ENCODE measurements around the gene CSNK1G2. TPM values are rescaled to one million over a fixed set of nuclear protein-coding genes. Genes with fewer than 3 reads are reported as not detected.

Gene CSNK1G2
- total RNA-seq, 4 donors from 2014 or later: 37.9 to 42.9 (median 38.1) TPM

GRCh38 chr19:1997353-1998233 is 56.6 kb downstream of the CSNK1G2 start:
- intact Hi-C loops (cut with DNase I; ENCODE audit: low total_unique reads) (no loop called here), in situ Hi-C loops (cut with MboI; ENCODE audit: low sequenced_read_pairs in 4 of 4) (no loop called here)
- TF ChIP-seq, protein P1, sequence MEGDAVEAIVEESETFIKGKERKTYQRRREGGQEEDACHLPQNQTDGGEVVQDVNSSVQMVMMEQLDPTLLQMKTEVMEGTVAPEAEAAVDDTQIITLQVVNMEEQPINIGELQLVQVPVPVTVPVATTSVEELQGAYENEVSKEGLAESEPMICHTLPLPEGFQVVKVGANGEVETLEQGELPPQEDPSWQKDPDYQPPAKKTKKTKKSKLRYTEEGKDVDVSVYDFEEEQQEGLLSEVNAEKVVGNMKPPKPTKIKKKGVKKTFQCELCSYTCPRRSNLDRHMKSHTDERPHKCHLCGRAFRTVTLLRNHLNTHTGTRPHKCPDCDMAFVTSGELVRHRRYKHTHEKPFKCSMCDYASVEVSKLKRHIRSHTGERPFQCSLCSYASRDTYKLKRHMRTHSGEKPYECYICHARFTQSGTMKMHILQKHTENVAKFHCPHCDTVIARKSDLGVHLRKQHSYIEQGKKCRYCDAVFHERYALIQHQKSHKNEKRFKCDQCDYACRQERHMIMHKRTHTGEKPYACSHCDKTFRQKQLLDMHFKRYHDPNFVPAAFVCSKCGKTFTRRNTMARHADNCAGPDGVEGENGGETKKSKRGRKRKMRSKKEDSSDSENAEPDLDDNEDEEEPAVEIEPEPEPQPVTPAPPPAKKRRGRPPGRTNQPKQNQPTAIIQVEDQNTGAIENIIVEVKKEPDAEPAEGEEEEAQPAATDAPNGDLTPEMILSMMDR (IDR thresholded peaks at IDR 0.05 in 4 of 5, conservative IDR thresholded peaks at IDR 0.05 in 1 of 5): no peak
- no peak for TF ChIP-seq POLR2A (IDR thresholded peaks at IDR 0.05)
- DNase-seq: no peak
- Histone ChIP-seq H3K9me3 (no peaks in the 10 kb centered on the region), H3K4me3 (no peak overlapping the region), H3K27ac (no peak overlapping the region), H3K36me3 (peaks cover 0 to 26% of the 10 kb centered on the region in 2 donors), H3K27me3 (no peaks in the 10 kb centered on the region), H3K4me1 (no peaks in the 10 kb centered on the region)
- ATAC-seq: no peak

DNA sequence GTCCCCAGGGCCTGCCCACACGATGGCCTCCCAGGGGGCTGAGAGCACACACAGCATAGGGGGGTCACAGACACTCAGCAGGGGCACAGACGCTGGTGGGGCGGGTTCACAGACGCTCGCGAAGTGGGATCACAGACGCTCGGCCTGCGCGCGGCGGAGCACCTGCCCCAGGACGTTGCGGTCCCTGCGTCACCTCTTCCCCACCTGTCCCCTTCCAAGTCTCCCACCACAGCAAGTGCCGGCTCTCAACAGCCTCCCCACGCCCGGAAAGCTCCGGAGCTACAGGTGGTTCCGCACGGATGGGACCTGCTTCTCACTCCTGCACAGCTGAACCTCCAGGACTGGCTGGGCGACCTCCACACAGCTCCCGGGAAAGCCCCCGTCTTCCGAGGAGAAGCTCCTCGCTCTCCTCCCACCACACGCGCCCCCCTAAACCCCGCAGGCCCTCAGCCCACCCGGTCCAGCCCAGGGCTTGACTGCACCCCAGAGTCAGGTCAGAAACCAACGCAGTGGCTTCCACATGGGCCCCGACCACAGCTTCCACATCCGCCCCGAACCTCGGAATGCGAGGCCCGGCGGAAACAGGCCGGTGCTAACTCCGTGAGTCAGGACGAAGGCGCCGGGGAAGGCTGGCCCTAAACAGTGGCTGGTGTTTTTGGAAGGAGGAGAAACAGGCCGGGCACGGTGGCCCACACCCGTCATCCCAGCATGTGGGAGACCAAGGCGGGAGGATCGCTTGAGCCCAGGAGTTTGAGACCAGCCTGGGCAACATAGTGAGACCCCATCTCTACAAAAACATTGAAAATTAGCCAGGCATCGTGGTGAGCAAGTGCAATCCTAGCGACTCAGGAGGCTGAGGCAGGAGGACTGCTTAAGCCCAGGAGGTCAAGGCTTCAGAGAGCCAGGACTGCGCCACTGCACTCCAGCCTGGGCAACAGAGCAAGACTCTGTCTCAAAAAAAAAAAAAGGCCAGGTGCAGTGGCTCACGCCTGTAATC is 58.0 kb downstream of the CSNK1G2 start:
- Histone ChIP-seq H3K9me3 (no peaks in the 10 kb centered on the region), H3K4me1 (no peaks in the 10 kb centered on the region), H3K27me3 (no peaks in the 10 kb centered on the region), H3K36me3 (peaks cover 0 to 20% of the 10 kb centered on the region in 2 donors), H3K4me3 (no peak overlapping the region), H3K27ac (no peak overlapping the region)
- no peak for ATAC-seq
- TF ChIP-seq, protein P1 (IDR thresholded peaks at IDR 0.05 in 4 of 5, conservative IDR thresholded peaks at IDR 0.05 in 1 of 5): no peak
- no peak for TF ChIP-seq POLR2A (IDR thresholded peaks at IDR 0.05)
- in situ Hi-C loops (cut with MboI; ENCODE audit: low sequenced_read_pairs in 4 of 4) (no loop called here), intact Hi-C loops (cut with DNase I; ENCODE audit: low total_unique reads) (no loop called here)
- DNase-seq: no peak

DNA sequence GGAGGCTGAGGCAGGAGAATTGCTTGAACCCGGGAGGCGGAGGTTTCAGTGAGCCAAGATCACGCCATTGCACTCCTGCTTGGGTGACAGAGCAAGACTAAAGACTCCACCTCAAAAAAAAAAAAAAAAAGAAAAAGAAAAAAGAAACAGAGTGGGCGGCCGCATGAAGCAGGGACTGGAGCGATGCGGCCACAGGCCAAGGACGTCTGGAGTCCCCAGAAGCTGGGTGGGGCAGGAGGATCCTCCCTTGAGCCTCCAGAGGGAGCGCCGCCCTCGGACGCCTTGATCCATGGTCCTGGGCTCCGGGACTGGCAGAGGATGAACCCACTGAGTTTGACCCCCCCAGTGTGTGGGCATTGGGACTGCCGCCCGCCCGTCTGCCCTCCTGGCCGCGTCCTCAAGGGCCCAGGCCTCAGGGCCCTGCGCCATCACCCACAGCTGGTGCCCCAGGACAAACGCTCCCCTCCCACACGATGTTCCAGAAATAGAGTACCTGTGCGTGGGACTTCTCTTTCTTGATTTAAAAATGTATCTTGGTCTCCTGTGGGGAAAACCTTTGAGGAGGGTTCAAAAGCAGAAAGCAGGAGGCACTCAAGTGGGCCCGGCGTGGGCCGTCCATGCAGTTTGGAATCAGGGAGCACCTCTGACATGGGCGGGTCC is 59.0 kb downstream of the CSNK1G2 start:
- Histone ChIP-seq H3K27ac (no peak overlapping the region), H3K36me3 (peaks cover 0 to 12% of the 10 kb centered on the region in 2 donors), H3K4me3 (no peak overlapping the region), H3K27me3 (no peaks in the 10 kb centered on the region), H3K4me1 (no peaks in the 10 kb centered on the region), H3K9me3 (no peaks in the 10 kb centered on the region)
- no peak for TF ChIP-seq POLR2A (IDR thresholded peaks at IDR 0.05)
- TF ChIP-seq, protein P1 (IDR thresholded peaks at IDR 0.05 in 4 of 5, conservative IDR thresholded peaks at IDR 0.05 in 1 of 5): no peak
- intact Hi-C loops (cut with DNase I; ENCODE audit: low total_unique reads) (no loop called here), in situ Hi-C loops (cut with MboI; ENCODE audit: low sequenced_read_pairs in 4 of 4) (no loop called here)
- DNase-seq (no peak), ATAC-seq (no peak)

DNA sequence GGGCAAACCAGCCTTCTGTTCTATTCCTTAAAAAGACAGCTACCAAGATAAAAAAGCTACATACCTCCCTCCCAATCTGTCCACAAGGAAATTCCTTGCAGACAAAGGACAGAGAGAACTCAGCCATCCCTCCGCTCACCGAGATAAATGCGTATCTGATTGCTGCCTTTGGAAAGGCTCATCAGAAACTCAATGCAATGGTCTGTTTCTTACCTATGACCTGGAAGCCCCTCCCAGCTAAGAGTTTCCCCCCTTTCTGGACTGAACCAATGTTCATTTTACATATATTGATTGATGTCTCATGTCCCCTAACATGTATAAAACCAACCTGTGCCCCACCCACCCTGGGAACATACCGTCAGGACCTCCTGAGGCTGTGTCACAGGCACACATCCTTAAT is 62.9 kb downstream of the CSNK1G2 start:
- ATAC-seq: no peak
- Histone ChIP-seq H3K9me3 (no peaks in the 10 kb centered on the region), H3K36me3 (no peaks in the 10 kb centered on the region), H3K4me3 (no peak overlapping the region), H3K27ac (no peak overlapping the region), H3K27me3 (no peaks in the 10 kb centered on the region), H3K4me1 (no peaks in the 10 kb centered on the region)
- TF ChIP-seq, protein P1 (IDR thresholded peaks at IDR 0.05 in 4 of 5, conservative IDR thresholded peaks at IDR 0.05 in 1 of 5): no peak
- no peak for TF ChIP-seq POLR2A (IDR thresholded peaks at IDR 0.05)
- in situ Hi-C loops (cut with MboI; ENCODE audit: low sequenced_read_pairs in 4 of 4): no loop called here
- intact Hi-C loops (cut with DNase I; ENCODE audit: low total_unique reads): no loop called here
- DNase-seq: no peak

All from gastrocnemius medialis (tissue), 4 donors.